GF-D8 (cell line): ENCODE measurements around the gene FCN3.

Source experiments
- DNase-seq: peaks from one replicate; lab custom pipeline; 2025; lab: John Stamatoyannopoulos, UW

The FCN3 gene

DNA sequence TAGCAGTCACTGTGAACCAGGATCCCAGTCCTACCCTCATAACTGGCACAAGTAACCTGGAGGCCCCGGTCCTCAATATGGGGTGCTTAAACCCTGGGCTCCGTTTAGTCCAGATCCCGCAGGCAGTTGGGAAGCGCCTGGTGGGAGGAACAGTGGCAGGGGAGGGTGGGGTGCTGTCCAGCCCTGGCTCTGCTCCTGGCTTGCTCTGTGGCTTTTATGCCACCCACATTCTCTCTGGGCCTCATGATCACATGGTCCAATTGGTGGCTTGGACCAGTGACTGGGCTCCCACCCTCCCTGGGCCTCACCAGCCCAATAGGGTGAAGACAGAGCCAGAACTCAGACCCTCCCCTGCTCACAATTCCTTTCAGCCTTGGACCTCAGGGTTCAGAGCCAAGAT, 5.6 kb upstream of the FCN3 start:
- DNase-seq: no peak

DNA sequence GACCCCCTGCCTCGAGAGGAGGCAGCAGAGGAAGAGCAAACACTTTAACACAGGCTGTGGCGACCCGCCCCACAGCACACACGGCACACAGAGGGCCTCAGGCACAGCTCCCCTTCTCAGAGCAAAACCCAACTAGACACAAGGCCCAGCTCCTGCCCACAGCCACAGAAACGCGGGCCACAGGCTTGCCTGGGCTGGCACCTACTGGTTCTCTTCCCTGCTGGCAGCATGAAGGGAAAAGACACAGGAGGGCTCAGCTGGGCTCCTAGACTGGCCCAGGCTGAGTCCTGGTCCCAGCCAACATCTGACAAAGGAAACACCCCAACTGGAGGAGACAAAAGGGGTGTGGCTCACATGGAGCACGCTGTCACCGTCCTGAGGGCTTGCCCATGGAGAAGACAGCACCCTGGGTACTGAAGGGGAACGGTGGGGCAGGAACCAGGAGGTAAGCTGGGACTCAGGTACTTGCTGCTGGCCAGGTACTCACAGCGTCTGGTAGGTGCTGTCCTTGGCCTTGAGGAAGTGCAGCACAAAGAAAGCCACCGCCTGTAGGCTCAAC, 5.0 kb upstream of the FCN3 start:
- DNase-seq: no peak

- no peak for DNase-seq
These were observed 3.3 kb upstream of the FCN3 start for GRCh38 chr1:27377760-27378495.

DNA sequence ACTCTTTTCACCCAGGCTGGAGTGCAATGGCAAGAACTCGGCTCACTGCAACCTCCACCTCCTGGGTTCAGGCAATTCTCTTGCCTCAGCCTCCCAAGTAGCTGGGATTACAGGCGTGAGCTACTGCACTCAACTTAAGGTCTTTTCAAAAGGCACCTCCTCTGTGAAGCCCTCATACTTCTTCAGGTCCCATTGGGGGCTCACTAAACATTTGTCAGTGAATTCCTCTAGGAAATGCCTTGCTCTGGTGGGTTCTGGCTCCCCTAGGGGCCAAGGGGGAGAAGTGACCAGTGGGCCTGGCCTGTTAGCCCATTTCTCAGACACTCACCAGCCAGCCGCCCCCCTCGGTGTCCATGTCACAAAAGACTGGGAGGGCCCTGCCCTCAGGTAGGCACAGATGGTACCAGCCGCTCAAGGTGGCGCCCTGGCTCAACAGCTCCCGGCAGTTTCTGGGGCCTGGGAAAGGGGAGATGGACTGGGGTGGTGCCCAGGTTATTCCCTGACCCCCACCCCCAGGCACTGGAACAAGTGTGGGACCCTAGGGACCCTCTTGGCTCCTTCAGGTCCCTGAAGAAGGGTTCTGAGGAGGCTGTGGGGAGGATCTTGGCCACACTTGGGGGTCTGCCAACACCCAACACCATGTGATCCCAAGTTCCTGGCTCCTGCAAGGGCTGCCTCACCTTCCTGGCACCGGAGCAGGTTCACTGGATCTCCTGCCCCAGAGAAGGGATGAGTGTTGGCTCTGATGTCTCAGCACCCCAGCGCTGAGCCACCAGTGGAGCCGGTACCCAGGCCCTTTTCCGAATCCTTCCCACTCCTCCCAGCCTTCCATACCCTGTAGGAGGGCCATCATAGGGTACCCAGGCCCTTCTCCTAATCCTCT, 1.6 kb downstream of the FCN3 start:
- DNase-seq: no peak

DNA sequence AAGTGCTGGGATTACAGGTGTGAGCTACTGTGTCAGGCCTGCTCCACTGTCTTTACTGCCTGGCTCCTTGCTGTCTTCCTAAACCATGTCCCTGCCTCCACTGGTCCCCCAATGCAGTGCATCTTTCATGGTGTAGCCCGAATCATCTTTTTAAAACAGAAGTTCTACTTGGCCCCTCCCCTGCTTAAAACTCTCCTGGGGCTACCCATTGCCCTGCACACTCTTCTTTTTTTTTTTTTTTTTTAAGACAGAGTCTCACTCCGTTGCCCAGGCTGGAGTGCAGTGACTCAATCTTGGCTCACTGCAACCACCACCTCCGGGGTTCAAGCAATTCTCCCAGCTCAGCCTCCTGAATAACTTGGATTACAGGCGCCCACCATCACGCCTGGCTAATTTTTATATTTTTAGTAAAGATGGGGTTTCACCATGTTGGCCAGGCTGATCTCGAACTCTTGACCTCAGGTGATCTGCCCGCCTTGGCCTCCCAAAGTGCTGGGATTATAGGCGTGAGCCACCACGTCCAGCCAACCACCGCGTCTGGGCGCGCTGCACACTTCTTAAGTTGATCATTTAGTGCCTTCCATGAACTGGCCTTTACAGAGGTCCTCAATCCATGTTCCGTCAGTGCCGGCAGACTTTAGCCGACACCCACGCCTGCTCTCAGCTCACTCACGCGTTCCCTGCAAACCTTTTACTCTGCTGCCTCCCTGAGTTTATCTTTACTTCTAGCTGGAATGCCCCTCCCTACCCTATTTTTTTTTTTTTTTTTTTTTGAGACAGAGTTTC, 2.4 kb downstream of the FCN3 start:
- DNase-seq: no peak

DNA sequence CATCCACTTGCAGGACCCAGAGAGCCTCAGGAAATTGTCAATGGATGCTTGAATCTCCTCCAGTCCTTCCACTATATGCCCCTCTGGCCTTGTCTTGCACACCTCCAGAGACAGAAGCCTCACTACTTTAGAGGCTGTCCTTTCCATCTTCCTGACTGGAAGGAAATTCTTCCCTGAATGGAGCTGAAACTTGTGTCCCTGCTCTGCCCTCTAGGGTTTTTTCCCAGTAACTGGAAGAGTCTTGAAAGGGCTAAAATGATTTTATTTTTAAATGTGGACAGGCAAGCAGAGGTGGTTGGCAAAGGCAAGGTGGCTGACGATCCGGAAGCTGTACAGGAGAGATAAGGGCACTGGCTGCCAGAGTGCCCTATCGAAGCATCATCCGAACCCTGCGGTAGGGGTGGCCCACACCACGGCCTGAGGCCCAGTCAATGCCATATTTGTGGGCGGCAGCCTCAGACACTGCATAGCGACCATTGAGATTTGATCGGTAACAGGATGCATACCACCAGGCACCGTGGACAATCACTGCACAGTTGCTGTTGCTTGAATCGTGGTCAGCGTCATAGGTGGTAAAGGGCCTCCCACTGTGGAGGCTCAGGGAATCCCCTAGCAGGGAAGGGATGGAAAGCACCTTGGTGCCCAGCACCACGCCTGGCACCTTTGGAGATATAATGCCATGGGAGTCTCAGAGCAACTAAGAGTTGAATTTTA, 5.6 kb downstream of the FCN3 start:
- peak; percentile 60 for DNase-seq

- DNase-seq: no peak
These were observed 7.4 kb downstream of the FCN3 start for GRCh38 chr1:27367160-27367650.

DNA sequence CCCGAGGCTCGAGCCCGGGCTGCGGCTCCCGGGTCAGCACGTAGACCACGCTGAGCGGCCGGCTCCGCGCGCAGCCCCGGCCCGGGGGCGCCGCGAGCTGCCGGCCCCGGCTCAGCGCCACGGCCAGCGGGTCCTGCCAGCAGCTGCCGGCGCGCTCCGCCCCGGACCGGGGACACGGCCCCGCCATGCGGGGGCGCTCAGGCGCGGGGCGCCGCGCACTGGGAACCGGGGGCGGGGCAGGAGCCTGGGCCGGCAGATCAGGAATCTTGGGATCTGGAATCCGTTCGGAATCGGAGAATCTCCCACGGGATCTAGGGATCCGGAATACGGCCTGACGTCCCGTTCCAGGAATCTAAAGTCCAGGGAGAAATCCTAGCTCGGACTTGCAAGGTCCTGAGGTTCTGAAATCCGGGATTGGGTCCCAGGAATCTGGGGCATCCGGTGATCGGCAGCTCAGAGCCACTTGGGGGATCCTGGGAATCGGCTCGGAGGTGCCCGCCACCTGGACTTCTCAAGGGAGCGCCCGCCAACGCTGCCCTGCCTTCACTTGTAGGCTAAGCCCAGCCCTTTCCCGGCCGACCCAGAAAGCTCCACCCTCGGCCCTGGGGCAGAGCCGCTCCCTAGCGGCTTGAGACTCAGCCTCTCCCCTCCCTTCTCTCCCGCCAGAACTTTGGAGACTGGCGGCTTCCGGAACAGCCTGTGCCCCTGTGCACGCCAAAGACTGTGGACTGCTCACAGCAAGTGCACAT, 8.0 kb downstream of the FCN3 start, which contains the start of gene MAP3K6:
TSS of gene MAP3K6 (minus strand) at position 551 of the 749 bp plus-strand sequence. CDS start at position 187, 364 bp downstream.
- peak; percentile 7 for DNase-seq

GRCh38 chr1:27366113-27366410, 8.6 kb downstream of the FCN3 start:
- DNase-seq: no peak

GRCh38 chr1:27365372-27366112, 9.1 kb downstream of the FCN3 start:
- peak; percentile 17 for DNase-seq

DNA sequence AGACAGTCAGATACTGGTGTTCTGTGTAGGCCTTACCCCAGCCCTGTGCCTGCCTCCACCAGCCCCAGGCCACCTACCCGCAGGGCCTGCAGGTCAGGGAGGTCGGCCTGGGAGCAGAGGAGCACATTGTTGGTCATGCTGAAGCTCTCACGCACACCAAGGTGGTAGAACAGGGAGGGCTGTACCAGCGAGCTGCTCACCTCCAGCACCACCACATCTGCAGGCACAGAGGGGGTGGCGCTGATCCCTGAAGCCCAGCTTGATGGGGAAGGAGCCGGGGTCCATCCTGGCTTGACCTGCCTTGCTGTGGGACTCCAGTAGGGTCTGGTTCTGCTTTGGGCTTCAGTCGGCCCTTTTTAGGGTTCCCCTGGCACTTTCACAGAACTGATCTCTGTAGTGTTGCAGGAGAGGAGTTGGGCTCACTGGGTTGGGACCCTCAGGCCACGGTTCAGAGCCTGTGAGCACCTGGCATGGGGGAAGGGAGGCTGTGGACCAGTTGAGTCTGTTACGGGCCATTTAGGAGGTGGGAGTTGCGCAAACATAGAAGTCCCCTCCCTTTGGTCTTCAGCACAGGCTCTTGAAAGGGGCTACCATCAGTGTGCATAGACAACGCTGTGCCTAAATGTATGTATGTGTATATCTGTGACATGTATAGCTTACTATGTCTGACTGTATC, 9.8 kb downstream of the FCN3 start:
- DNase-seq: no peak

- no peak for DNase-seq
These were observed 10.6 kb downstream of the FCN3 start for GRCh38 chr1:27363766-27364695.

DNA sequence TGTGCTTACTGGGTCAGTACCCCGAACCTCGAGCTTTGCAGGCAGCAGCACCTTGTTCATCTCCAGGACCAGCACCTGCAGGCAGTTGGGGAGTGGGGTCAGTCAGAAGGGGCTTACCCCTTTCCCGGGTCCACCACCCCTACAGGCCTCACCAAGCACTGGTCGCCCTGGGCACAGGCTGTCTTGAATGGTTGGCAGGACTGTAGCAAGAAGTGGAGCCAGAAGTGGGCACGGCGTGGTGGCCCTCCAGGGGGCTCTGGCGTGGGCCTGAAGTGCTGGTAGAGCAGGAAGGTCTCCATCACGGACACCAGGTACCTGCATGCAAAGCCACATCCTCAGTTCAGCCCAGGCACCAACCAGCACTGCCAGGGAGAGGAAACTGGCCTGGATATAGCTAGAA, 13.1 kb downstream of the FCN3 start:
- no peak for DNase-seq

DNA sequence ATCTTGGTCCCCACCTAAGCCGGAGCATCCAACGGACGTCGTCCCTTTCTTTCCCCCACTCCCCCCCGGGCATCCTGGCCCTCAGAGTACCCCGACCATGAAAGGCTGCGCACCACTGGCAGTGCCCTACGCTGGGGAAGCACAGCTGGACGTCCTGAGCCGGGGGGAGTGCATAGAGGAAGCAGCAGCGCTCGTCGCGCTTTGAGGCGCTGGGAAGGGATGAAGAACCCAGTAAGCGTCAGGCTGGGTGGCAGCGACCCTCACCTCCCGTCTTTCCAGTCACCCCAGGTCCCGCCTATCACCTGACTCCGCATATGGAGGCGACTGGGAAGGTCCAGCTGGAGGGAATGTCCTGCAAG, 13.6 kb downstream of the FCN3 start:
- no peak for DNase-seq

GRCh38 chr1:27360159-27361043, 14.2 kb downstream of the FCN3 start:
- DNase-seq: no peak

GRCh38 chr1:27359822-27360158, 14.8 kb downstream of the FCN3 start:
- no peak for DNase-seq

DNA sequence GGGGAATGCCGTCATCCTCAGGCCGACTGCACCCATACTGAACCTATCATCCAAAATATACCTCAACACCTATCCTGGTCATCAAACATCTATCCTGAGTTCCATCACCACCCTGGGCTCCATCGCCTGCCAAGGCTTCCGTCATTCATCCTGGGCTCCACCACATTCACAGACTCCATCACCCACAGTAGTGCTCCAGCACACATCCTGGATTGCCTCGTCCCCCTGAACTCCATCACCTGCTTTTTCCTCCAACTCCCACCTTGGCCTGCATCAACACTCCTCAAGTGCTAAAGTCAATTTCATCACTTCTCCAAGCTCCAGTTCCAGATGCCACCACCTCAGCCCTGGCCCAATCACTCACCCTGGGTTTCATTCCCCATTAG, 15.7 kb downstream of the FCN3 start:
- DNase-seq: no peak
